GM21528 (cell line): Measurements from ENCODE around the gene RASL10B.

Experiments
- ATAC-seq: cut with Tn5 transposase; IDR thresholded peaks from one replicate; pipeline ENCODE4 v1.9.1; 2021; ENCODE audit warnings: mild to moderate bottlenecking, moderate library complexity; ENCODE audit not compliant: unreplicated experiment, low FRiP score

Gene RASL10B

DNA sequence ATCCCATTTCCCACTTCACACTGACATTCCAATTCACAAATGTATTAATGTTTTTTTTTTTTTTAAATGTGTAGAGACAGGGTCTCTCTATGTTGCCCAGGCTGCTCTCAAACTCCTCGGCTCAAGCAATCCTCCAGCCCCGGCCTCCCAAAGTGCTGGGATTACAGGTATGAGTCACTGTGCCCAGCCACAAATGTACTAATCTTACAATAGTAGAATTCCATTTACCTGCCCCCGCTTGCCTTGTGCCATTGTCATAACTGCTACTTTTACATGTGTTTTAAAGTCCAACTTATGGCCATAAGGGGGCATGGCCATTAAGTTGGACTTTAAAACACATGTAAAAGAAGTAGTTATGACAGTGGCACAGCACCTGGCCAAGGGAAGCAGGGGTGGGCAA is 59.4 kb downstream of the RASL10B start:
- ATAC-seq = no peak

DNA sequence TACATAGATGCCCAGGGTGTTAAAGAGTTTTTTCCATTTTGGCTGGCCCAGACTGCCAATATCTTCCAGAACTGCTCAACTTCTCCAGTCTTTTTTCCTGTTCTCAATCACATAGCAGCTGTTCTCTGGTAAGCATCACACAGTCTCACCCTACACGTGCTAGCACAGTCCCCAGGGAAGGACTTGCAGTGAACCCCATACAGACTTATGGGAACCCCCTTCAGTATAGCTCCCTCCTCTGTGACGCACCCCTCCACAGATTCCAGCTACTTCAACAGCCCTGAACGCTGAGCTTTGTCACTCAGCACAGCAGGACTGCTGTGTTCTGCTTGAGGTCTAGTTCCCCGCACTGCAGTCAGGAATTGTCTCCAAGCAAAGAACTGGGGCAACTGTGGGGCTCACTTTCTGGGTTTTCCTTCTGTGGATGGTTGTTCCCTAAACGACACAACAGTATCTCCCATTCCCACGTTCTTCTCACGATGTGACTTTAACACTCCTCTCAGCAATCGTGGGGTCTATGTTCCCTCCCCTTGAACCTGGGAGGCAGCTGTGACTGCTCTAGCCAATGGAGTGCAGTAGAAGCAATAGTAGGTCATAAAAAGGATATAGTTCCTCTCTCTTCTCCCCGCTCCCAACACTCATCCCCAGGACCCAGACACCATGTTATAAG is 60.4 kb downstream of the RASL10B start:
- no peak for ATAC-seq
